Measurements from ENCODE around the gene SHROOM1.

GRCh38 chr5:132778856-132779255, 51.6 kb downstream of the SHROOM1 start:
- TF ChIP-seq CTCF (conservative IDR thresholded peaks at IDR 0.05 in 1 of 2, IDR thresholded peaks at IDR 0.05 in 1 of 2; ENCODE audit: low read depth in 1 of 2, low read length in 2 of 2) (no peak), EZH2 (IDR thresholded peaks at IDR 0.05; ENCODE audit: low read length, missing control alignments) (no peak)
